Transverse colon (tissue), 4 donors: ENCODE measurements around the gene CTAGE6. TPM values are rescaled to one million over a fixed set of nuclear protein-coding genes. Genes with fewer than 3 reads are reported as not detected.

ENCODE experiments used
- small RNA-seq, 4 donors: library from RNA; depleted of rRNA; stranded (forward); fragments of <200 nt; gene quantifications; one replicate each; pipeline ENCODE3, GENCODE V24; 2016
- total RNA-seq, 4 donors: library from RNA; depleted of rRNA; stranded (reverse); fragments of >200 nt; gene quantifications; one replicate each; pipeline ENCODE4 v1.1.0, GENCODE V29; 2016

CTAGE6 gene
- total RNA-seq, 4 donors from 2014 or later, result 1.5 to 1.9 TPM; not detected in 2

Small RNA genes lying within 50 kb of the gene (small RNA-seq; reads per million reads assigned to genes)
- gene RNU6-267P, result 0 reads per million in 4 donors

Other genes starting within 250 kb of the CTAGE6 start
- gene CTAGE15, start 185.9 kb downstream of the CTAGE6 start, total RNA-seq, result 1 to 10 TPM in 1 of 4 donors, under 1 TPM in 1, not detected in 2; 0.55 to 1.6 TPM
- gene TCAF2, start 136.7 kb downstream of the CTAGE6 start, total RNA-seq, result 1 to 10 TPM; 1.6 to 3.4 (median 3.2) TPM
- gene TCAF1, start 144.5 kb upstream of the CTAGE6 start, total RNA-seq, result 10 to 100 TPM in 3 of 4 donors, 1 to 10 TPM in 1; 8.6 to 38.6 (median 33.1) TPM
- not detected for gene OR2F2, start 177.5 kb upstream of the CTAGE6 start, total RNA-seq
- gene OR2F1, start 197.1 kb upstream of the CTAGE6 start, total RNA-seq, result not detected
- not detected for gene OR6B1, start 242.6 kb upstream of the CTAGE6 start, total RNA-seq